ENCODE data around the gene PNRC2. TPM values are rescaled to one million over a fixed set of nuclear protein-coding genes. Genes with fewer than 3 reads are reported as not detected.

PNRC2 gene
- polyA plus RNA-seq, 1 donor (not counting 4 experiments of a cell fraction or from before 2014, with no cell fraction given) = 87.1 TPM

DNA sequence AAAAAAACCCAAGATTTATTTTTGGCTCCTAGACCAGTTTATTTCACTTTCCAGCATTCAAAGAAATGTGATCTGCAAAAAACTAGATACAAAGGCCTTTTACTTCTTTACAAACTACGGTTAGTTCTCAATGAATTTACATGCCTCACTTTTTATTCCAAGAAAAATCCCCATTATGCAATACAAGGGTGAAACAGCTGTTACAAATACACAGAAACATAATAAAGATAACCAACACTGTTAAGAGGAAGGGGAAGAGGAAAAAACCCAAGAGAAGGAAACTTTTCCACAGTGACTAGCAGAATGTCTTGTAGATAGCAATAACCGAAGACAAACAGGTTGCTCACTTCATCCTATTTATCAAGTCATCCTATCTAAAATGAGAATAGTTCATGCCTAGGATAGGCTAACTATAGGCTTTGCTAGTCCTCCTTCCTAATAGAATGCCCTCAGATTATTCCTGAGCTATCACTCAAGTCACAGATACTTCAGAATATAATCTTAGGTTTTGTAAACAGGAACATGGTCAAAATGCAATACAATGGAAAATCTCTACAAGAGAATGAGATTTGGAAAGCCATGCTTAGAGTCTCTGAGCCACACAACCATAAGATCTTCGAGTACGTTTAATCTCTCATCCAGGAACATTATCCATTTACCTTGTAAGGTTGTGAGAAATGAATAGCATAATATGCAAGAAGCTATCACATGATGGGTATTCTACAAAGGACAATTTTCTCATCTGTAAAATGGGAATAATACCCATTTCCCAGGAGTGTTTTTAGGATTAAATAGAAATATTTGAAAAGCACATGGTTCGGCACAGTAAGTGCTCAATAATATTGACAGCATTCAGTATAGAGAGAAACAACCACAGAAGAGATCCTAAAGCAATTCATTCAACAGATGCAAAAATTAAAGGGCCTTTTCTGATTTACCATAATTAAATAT is 5.4 kb downstream of the PNRC2 start:
- no peak overlapping the region for H3K27ac ChIP-seq (ENCODE audit: control insufficient read depth, insufficient read depth, low read length)
- no peak overlapping the region for H2AFZ ChIP-seq (ENCODE audit: control insufficient read depth, low read length)
- H3K27me3 ChIP-seq (ENCODE audit: control insufficient read depth, extremely low read depth, insufficient read depth, low read length) = no peaks in the 10 kb centered on the region
- H3K4me2 ChIP-seq (ENCODE audit: control insufficient read depth, extremely low read depth, insufficient read depth, low read depth, low read length) = no peak overlapping the region
- peaks cover 16% of the 10 kb centered on the region for H3K79me2 ChIP-seq (ENCODE audit: control insufficient read depth, insufficient read depth, low read length)
- H3K36me3 ChIP-seq (ENCODE audit: control insufficient read depth in 2 of 2, extremely low read depth in 1 of 2, insufficient read depth in 2 of 2, low read length in 2 of 2) = peaks cover 4 to 8% of the 10 kb centered on the region in 2 experiments
- peaks cover 4% of the 10 kb centered on the region for H3K4me1 ChIP-seq (ENCODE audit: control insufficient read depth, extremely low read depth, insufficient read depth, low read length)
- DNase-seq (ENCODE audit: low read depth, low spot score) = no peak
- H3K9me3 ChIP-seq (ENCODE audit: control insufficient read depth, low read depth, low read length) = no peaks in the 10 kb centered on the region
- H4K20me1 ChIP-seq (ENCODE audit: control insufficient read depth, extremely low read depth, insufficient read depth, low read length) = peaks cover 3% of the 10 kb centered on the region
- no peak for FAIRE-seq
- no peaks in the 10 kb centered on the region for H3K9me1 ChIP-seq (ENCODE audit: control insufficient read depth, extremely low read depth, insufficient read depth, low read length)
- H3K9ac ChIP-seq (ENCODE audit: control insufficient read depth, extremely low read depth, insufficient read depth, low read length) = no peak overlapping the region
- TF ChIP-seq CTCF (optimal IDR thresholded peaks at IDR 0.05 in 1 of 3, IDR thresholded peaks at IDR 0.05 in 1 of 3, conservative IDR thresholded peaks at IDR 0.05 in 1 of 3; ENCODE audit: extremely low read depth in 1 of 3, insufficient read depth in 2 of 3, low read length in 3 of 3) (no peak), EZH2 (IDR thresholded peaks at IDR 0.05; ENCODE audit: low read length) (no peak)
- no peak overlapping the region for H3K4me3 ChIP-seq (ENCODE audit: control insufficient read depth in 2 of 3, extremely low read depth in 1 of 3, insufficient read depth in 2 of 3, low read depth in 1 of 3, low read length in 3 of 3)
- dilution Hi-C loops (cut with MboI; ENCODE audit: extremely low pct_ligation_motif_present, low sequenced_read_pairs) = no loop called here

GRCh38 chr1:23966973-23967493 is 7.4 kb downstream of the PNRC2 start:
- no peak for FAIRE-seq

More at GRCh38 chr1:23966973-23967493, 7.4 kb downstream of the PNRC2 start:
- no peaks in the 10 kb centered on the region for H4K20me1 ChIP-seq (ENCODE audit: control insufficient read depth, extremely low read depth, insufficient read depth, low read length)
- no peak overlapping the region for H2AFZ ChIP-seq (ENCODE audit: control insufficient read depth, low read length)
- no peaks in the 10 kb centered on the region for H3K9me1 ChIP-seq (ENCODE audit: control insufficient read depth, extremely low read depth, insufficient read depth, low read length)
- H3K27ac ChIP-seq (ENCODE audit: control insufficient read depth, insufficient read depth, low read length) = no peak overlapping the region
- peaks cover 6% of the 10 kb centered on the region for H3K79me2 ChIP-seq (ENCODE audit: control insufficient read depth, insufficient read depth, low read length)
- no peak overlapping the region for H3K4me3 ChIP-seq (ENCODE audit: control insufficient read depth in 2 of 3, extremely low read depth in 1 of 3, insufficient read depth in 2 of 3, low read depth in 1 of 3, low read length in 3 of 3)
- H3K36me3 ChIP-seq (ENCODE audit: control insufficient read depth in 2 of 2, extremely low read depth in 1 of 2, insufficient read depth in 2 of 2, low read length in 2 of 2) = peaks cover 8 to 14% of the 10 kb centered on the region in 2 experiments
- TF ChIP-seq CTCF (optimal IDR thresholded peaks at IDR 0.05 in 1 of 3, IDR thresholded peaks at IDR 0.05 in 1 of 3, conservative IDR thresholded peaks at IDR 0.05 in 1 of 3; ENCODE audit: extremely low read depth in 1 of 3, insufficient read depth in 2 of 3, low read length in 3 of 3) (no peak), EZH2 (IDR thresholded peaks at IDR 0.05; ENCODE audit: low read length) (no peak)
- dilution Hi-C loops (cut with MboI; ENCODE audit: extremely low pct_ligation_motif_present, low sequenced_read_pairs) = no loop called here
- H3K4me1 ChIP-seq (ENCODE audit: control insufficient read depth, extremely low read depth, insufficient read depth, low read length) = no peaks in the 10 kb centered on the region
- H3K27me3 ChIP-seq (ENCODE audit: control insufficient read depth, extremely low read depth, insufficient read depth, low read length) = no peaks in the 10 kb centered on the region
- H3K9ac ChIP-seq (ENCODE audit: control insufficient read depth, extremely low read depth, insufficient read depth, low read length) = no peak overlapping the region
- DNase-seq (ENCODE audit: low read depth, low spot score) = no peak
- no peaks in the 10 kb centered on the region for H3K9me3 ChIP-seq (ENCODE audit: control insufficient read depth, low read depth, low read length)
- no peak overlapping the region for H3K4me2 ChIP-seq (ENCODE audit: control insufficient read depth, extremely low read depth, insufficient read depth, low read depth, low read length)

Measured in keratinocyte (primary cell).